Omental fat pad (tissue), 4 donors: Measurements from ENCODE around the gene ARRDC5. TPM values are rescaled to one million over a fixed set of nuclear protein-coding genes. Genes with fewer than 3 reads are reported as not detected.
"Not testable (repeated sequence)": the region's sequence is repeated elsewhere in the genome, so short reads cannot be mapped to it uniquely, and the experiment has no call there.

Experiments
- ATAC-seq: fragments of 150-250 bp; one replicate; pipeline ENCODE4 v1.9.1; 2016; ENCODE audit warnings: mild to moderate bottlenecking, moderate library complexity; ENCODE audit not compliant: low FRiP score
- DNase-seq: peaks from one replicate; pipeline ENCODE4 v3.0.0-alpha.2; 2019; ENCODE audit warnings: low spot score
- total RNA-seq, 4 donors: library from RNA; depleted of rRNA; stranded (reverse); fragments of >200 nt; gene quantifications; one replicate each; pipeline ENCODE4 v1.1.0, GENCODE V29; 2016
- TF ChIP-seq, protein P1 (sequence below), 3 donors: fragments of 450-650 bp; IDR thresholded peaks; one replicate each; pipeline ENCODE4 v1.5.1; 2016 to 2017; ENCODE audit warnings: antibody characterized with exemption in 3 of 3, mild to moderate bottlenecking in 3 of 3, moderate library complexity in 2 of 3

Gene ARRDC5
- total RNA-seq, 4 donors from 2014 or later = 0.69 to 1.1 TPM; not detected in 2

DNA sequence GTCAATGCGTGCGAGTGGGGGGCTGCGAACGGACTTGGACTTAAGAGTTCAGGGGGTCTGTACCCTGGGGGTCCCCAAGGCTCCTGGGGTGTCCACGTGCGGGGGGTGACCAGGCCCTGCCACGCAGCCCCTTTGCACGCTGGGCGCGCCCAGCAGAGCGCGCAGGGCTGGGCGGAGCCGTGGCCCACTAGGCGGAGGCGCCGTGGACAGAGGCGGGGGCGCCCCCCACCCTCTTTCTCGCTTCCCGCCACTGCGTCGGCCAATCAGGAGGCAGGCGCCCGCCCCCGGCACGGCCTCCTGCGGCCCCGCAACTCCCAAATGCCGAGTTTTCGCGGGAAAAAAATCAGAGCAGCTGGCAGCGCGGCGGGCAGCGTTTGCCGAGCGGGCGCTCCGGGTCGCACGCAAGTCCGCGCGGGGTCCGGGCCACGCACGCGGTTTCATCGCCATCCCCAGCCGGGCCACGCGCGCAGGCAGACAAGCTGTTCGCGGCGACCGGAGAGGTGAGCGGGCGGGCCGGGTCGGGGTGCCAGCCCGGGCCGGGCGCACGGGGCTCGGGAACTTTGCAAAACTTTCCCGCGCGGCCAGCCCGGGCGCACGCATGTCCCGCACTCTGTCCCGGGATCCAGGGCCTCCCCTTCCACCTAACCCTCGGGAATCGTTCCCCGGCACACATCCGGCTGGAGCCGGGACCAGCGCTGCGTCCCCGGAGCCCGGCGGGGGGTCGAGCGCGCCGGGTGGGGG is 6.6 kb upstream of the ARRDC5 start, which contains the start of gene UHRF1:
UHRF1 (plus strand) TSS at position 346 of the 741 bp plus-strand sequence. CDS start 1,385 bp downstream, outside the sequence.
- ATAC-seq (no peak), DNase-seq (no peak)
- TF ChIP-seq, protein P1, sequence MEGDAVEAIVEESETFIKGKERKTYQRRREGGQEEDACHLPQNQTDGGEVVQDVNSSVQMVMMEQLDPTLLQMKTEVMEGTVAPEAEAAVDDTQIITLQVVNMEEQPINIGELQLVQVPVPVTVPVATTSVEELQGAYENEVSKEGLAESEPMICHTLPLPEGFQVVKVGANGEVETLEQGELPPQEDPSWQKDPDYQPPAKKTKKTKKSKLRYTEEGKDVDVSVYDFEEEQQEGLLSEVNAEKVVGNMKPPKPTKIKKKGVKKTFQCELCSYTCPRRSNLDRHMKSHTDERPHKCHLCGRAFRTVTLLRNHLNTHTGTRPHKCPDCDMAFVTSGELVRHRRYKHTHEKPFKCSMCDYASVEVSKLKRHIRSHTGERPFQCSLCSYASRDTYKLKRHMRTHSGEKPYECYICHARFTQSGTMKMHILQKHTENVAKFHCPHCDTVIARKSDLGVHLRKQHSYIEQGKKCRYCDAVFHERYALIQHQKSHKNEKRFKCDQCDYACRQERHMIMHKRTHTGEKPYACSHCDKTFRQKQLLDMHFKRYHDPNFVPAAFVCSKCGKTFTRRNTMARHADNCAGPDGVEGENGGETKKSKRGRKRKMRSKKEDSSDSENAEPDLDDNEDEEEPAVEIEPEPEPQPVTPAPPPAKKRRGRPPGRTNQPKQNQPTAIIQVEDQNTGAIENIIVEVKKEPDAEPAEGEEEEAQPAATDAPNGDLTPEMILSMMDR (IDR thresholded peaks at IDR 0.05) = no peak

- ATAC-seq (no peak), DNase-seq (no peak)
- TF ChIP-seq, protein P1 (IDR thresholded peaks at IDR 0.05) = no peak
Observed at GRCh38 chr19:4908781-4909155, 6.1 kb upstream of the ARRDC5 start.

GRCh38 chr19:4908360-4908759 is 5.7 kb upstream of the ARRDC5 start:
- ATAC-seq (no peak), DNase-seq (no peak)
- TF ChIP-seq, protein P1 (IDR thresholded peaks at IDR 0.05) = no peak

GRCh38 chr19:4906963-4907362 is 4.3 kb upstream of the ARRDC5 start:
- no peak for ATAC-seq
- no peak for DNase-seq
- TF ChIP-seq, protein P1 (IDR thresholded peaks at IDR 0.05) = no peak

DNA sequence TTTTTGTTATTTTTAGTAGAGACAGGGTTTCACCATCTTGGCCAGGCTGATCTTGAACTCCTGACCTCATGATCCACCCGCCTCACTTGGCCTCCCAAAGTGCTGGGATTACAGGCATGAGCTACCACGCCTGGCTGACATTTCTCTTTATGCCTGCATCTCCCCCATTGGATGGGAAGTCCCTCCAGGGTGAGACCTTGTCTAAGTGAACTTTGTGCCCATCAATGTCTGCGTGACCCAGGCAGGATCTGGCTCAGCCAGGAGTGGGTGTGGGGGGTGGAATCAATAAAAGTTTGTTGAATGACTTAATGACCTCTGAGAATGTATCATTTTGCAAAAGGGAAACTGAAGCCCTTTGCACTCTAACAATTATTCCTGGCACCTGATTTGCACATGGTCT is 1.8 kb upstream of the ARRDC5 start:
- DNase-seq (no peak), ATAC-seq (no peak)
- TF ChIP-seq, protein P1 (IDR thresholded peaks at IDR 0.05) = no peak

GRCh38 chr19:4900879-4901278 is 1.8 kb downstream of the ARRDC5 start:
- not testable (repeated sequence) for DNase-seq, ATAC-seq

DNA sequence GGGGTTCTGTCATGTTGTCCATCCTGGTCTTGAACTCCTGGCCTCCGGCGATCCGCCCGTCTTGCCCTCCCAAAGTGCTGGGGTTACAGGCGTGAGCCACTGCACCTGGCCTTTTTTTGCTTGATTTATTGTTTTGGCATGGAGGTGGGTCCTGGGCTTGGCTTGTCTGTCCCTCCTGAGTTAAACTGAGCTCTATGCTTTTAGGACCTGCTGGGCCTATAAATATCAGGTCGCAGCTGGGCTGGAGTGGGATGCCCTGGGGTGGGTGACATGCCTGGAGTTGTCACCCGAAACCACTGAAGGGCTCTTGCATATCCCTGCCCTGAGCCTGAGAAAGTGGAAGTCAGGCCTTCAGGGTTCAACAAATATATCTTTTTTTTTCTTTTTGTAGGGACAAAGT is 5.5 kb downstream of the ARRDC5 start:
- DNase-seq = no peak
- ATAC-seq = no peak
- TF ChIP-seq, protein P1 (IDR thresholded peaks at IDR 0.05) = no peak
